Nephron (organoid): ENCODE measurements around the gene NACC1.

ENCODE experiments used
- H3K27ac Mint-ChIP-seq, 3 experiments: 2 replicates each; pipeline ENCODE4 v1.8.0; 2020; ENCODE audit warnings: mixed read lengths in 3 of 3, mild to moderate bottlenecking in 2 of 3, moderate library complexity in 1 of 3
- H3K27me3 Mint-ChIP-seq: 2 replicates; pipeline ENCODE4 v1.8.0; 2021; ENCODE audit warnings: low read depth, mild to moderate bottlenecking, moderate library complexity, mixed read lengths
- H3K36me3 Mint-ChIP-seq: 2 replicates; pipeline ENCODE4 v1.8.0; 2020; ENCODE audit warnings: low read depth, mixed read lengths
- H3K4me1 Mint-ChIP-seq: 2 replicates; pipeline ENCODE4 v1.8.0; 2020; ENCODE audit warnings: mixed read lengths
- H3K4me3 Mint-ChIP-seq, 3 experiments: 2 replicates each; pipeline ENCODE4 v1.8.0; 2020; ENCODE audit warnings: mild to moderate bottlenecking in 3 of 3, mixed read lengths in 3 of 3, moderate library complexity in 2 of 3
- H3K9me3 Mint-ChIP-seq: 2 replicates; pipeline ENCODE4 v1.8.0; 2020; ENCODE audit warnings: mixed read lengths
- CTCF ChIP-seq, 3 experiments: fragments of 200-600 bp; sonication (generic); IDR thresholded peaks; one replicate each; pipeline ENCODE4 v1.5.0; 2021; ENCODE audit warnings: antibody characterized with exemption in 3 of 3; ENCODE audit not compliant: unreplicated experiment in 3 of 3

Gene NACC1

GRCh38 chr19:13150187-13150930, 32.3 kb downstream of the NACC1 start, which contains the start of the genes IER2 and STX10:
Gene IER2 (plus strand): TSS chr19:13150411. CDS start chr19:13153187, 2,776 bp downstream.
Gene STX10 (minus strand): TSS chr19:13150375. CDS start chr19:13150173, 202 bp downstream.
- Mint-ChIP-seq H3K27me3 (peaks cover 5% of the 10 kb centered on the region), H3K4me1 (peaks cover 11% of the 10 kb centered on the region), H3K36me3 (peaks cover 16% of the 10 kb centered on the region), H3K27ac (peak within 1 kb of the TSS; percentile 95 to 100 (median 96)), H3K9me3 (no peaks in the 10 kb centered on the region), H3K4me3 (peak within 1 kb of the TSS; percentile 95 to 100 (median 100))
- TF ChIP-seq CTCF (IDR thresholded peaks at IDR 0.05; ENCODE audit: unreplicated experiment in 3 of 3), result peak; percentile 42 to 69 (median 42)

GRCh38 chr19:13150931-13151604, 33.0 kb downstream of the NACC1 start:
- no peak for TF ChIP-seq CTCF (IDR thresholded peaks at IDR 0.05; ENCODE audit: unreplicated experiment in 3 of 3)
- H3K4me3 Mint-ChIP-seq, result peak overlapping the region; percentile 95 to 100 (median 100)

GRCh38 chr19:13151605-13152355, 33.7 kb downstream of the NACC1 start:
- peak overlapping the region; percentile 95 to 100 (median 96) for H3K27ac Mint-ChIP-seq
- peak in 1 of 3 experiments; percentile 7 for TF ChIP-seq CTCF (IDR thresholded peaks at IDR 0.05; ENCODE audit: unreplicated experiment in 3 of 3)
- peaks cover 15% of the 10 kb centered on the region for H3K36me3 Mint-ChIP-seq
- H3K27me3 Mint-ChIP-seq, result peaks cover 5% of the 10 kb centered on the region
- peak overlapping the region; percentile 95 to 100 (median 100) for H3K4me3 Mint-ChIP-seq
- peaks cover 11% of the 10 kb centered on the region for H3K4me1 Mint-ChIP-seq
- H3K9me3 Mint-ChIP-seq, result no peaks in the 10 kb centered on the region

More at GRCh38 chr19:13150931-13151604, 33.0 kb downstream of the NACC1 start:
- peaks cover 16% of the 10 kb centered on the region for H3K36me3 Mint-ChIP-seq
- H3K27ac Mint-ChIP-seq, result peak overlapping the region; percentile 95 to 100 (median 96)
- peaks cover 11% of the 10 kb centered on the region for H3K4me1 Mint-ChIP-seq
- H3K27me3 Mint-ChIP-seq, result peaks cover 5% of the 10 kb centered on the region
- no peaks in the 10 kb centered on the region for H3K9me3 Mint-ChIP-seq

- Mint-ChIP-seq H3K9me3 (no peaks in the 10 kb centered on the region), H3K4me1 (peaks cover 15% of the 10 kb centered on the region), H3K27me3 (peaks cover 5% of the 10 kb centered on the region), H3K27ac (peak overlapping the region; percentile 95 to 100 (median 96)), H3K36me3 (peaks cover 11% of the 10 kb centered on the region), H3K4me3 (peak overlapping the region; percentile 95 to 100 (median 100))
- TF ChIP-seq CTCF (IDR thresholded peaks at IDR 0.05; ENCODE audit: unreplicated experiment in 3 of 3), result no peak
Measured at GRCh38 chr19:13152356-13152973, 34.4 kb downstream of the NACC1 start.

GRCh38 chr19:13152974-13153568, 35.0 kb downstream of the NACC1 start:
- Mint-ChIP-seq H3K36me3 (peaks cover 11% of the 10 kb centered on the region), H3K4me3 (peak overlapping the region; percentile 95 to 100 (median 100)), H3K9me3 (no peaks in the 10 kb centered on the region), H3K27me3 (peaks cover 5% of the 10 kb centered on the region), H3K4me1 (peaks cover 17% of the 10 kb centered on the region), H3K27ac (peak overlapping the region; percentile 95 to 100 (median 96))
- peak; percentile 15 to 36 (median 15) for TF ChIP-seq CTCF (IDR thresholded peaks at IDR 0.05; ENCODE audit: unreplicated experiment in 3 of 3)
